GM18909 (cell line): ENCODE results near the gene OSGIN1.

Source experiments
- ATAC-seq: cut with Tn5 transposase; IDR thresholded peaks from one replicate; pipeline ENCODE4 v1.9.1; 2021; ENCODE audit warnings: mild to moderate bottlenecking; ENCODE audit not compliant: unreplicated experiment, poor library complexity

OSGIN1 gene

GRCh38 chr16:83968891-83969649, 16.0 kb downstream of the OSGIN1 start:
- ATAC-seq = no peak

- ATAC-seq = no peak
These were observed 16.9 kb downstream of the OSGIN1 start for GRCh38 chr16:83969771-83970429.

GRCh38 chr16:83970430-83970815, 17.4 kb downstream of the OSGIN1 start:
- no peak for ATAC-seq

- ATAC-seq = no peak
These were observed 18.4 kb downstream of the OSGIN1 start for GRCh38 chr16:83971165-83972130.

- no peak for ATAC-seq
These were observed 19.4 kb downstream of the OSGIN1 start for GRCh38 chr16:83972256-83973008.

- ATAC-seq = no peak
These were observed 20.0 kb downstream of the OSGIN1 start for GRCh38 chr16:83973077-83973476.

- ATAC-seq = no peak
These were observed 20.7 kb downstream of the OSGIN1 start for GRCh38 chr16:83973581-83974385.

GRCh38 chr16:83974475-83974874, 21.4 kb downstream of the OSGIN1 start:
- no peak for ATAC-seq

GRCh38 chr16:83975590-83976260, 22.7 kb downstream of the OSGIN1 start:
- ATAC-seq = no peak

- ATAC-seq = no peak
These were observed 24.2 kb downstream of the OSGIN1 start for GRCh38 chr16:83977056-83977815.

GRCh38 chr16:83978401-83978904, 25.4 kb downstream of the OSGIN1 start:
- no peak for ATAC-seq

- ATAC-seq = no peak
These were observed 26.4 kb downstream of the OSGIN1 start for GRCh38 chr16:83979441-83979840.

GRCh38 chr16:83980794-83981193, 27.8 kb downstream of the OSGIN1 start:
- no peak for ATAC-seq

GRCh38 chr16:83981799-83982198, 28.8 kb downstream of the OSGIN1 start:
- ATAC-seq = no peak

GRCh38 chr16:83983491-83983890, 30.5 kb downstream of the OSGIN1 start:
- ATAC-seq = no peak

GRCh38 chr16:83989300-83989699, 36.3 kb downstream of the OSGIN1 start:
- no peak for ATAC-seq

- no peak for ATAC-seq
These were observed 37.5 kb downstream of the OSGIN1 start for GRCh38 chr16:83990492-83990891.

- no peak for ATAC-seq
These were observed 39.6 kb downstream of the OSGIN1 start for GRCh38 chr16:83992624-83993023.
